Measurements from ENCODE around the gene SLC9A9. TPM values are rescaled to one million over a fixed set of nuclear protein-coding genes. Genes with fewer than 3 reads are reported as not detected.

SLC9A9 gene
- total RNA-seq, 4 donors from 2014 or later = 2.1 to 40.4 (median 7.2) TPM

- DNase-seq = no peak
- H3K4me1 ChIP-seq = no peaks in the 10 kb centered on the region
- no peaks in the 10 kb centered on the region for H3K36me3 ChIP-seq
- no peak overlapping the region for H3K4me3 ChIP-seq
- no peak overlapping the region for H3K27ac ChIP-seq
- TF ChIP-seq CTCF (IDR thresholded peaks at IDR 0.05) = no peak
- TF ChIP-seq POLR2A (IDR thresholded peaks at IDR 0.05) = no peak
- H3K27me3 ChIP-seq = no peaks in the 10 kb centered on the region
- H3K9me3 ChIP-seq = no peaks in the 10 kb centered on the region
Measured at GRCh38 chr3:143298886-143299535, 549.3 kb downstream of the SLC9A9 start.

DNA sequence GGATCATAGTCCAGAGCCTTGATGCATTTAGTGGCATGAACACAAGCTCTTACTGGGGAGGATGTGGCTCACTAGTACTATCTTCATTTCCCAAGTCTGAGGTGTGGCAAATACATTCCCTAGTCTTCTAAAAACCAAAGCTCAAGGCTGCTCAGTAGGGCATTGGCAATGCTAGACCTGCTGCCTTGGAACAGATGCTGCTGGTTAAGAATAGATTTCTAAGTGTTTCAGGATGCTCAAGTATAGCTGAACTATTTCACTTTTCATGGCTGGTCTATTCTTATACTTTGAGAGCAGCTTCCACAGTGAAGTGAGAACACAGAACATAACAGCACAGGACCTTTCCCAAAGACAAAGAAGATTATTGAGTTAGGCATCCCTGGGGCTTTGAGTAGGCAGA is 549.9 kb downstream of the SLC9A9 start:
- Histone ChIP-seq H3K4me3 (no peak overlapping the region), H3K9me3 (no peaks in the 10 kb centered on the region), H3K36me3 (no peaks in the 10 kb centered on the region), H3K4me1 (no peaks in the 10 kb centered on the region), H3K27me3 (no peaks in the 10 kb centered on the region), H3K27ac (no peak overlapping the region)
- DNase-seq = no peak
- TF ChIP-seq CTCF (IDR thresholded peaks at IDR 0.05) (no peak), POLR2A (IDR thresholded peaks at IDR 0.05) (no peak)

- no peaks in the 10 kb centered on the region for H3K9me3 ChIP-seq
- no peak overlapping the region for H3K4me3 ChIP-seq
- no peak for DNase-seq
- TF ChIP-seq CTCF (IDR thresholded peaks at IDR 0.05) = no peak
- no peak for TF ChIP-seq POLR2A (IDR thresholded peaks at IDR 0.05)
- H3K4me1 ChIP-seq = no peaks in the 10 kb centered on the region
- H3K36me3 ChIP-seq = no peaks in the 10 kb centered on the region
- no peaks in the 10 kb centered on the region for H3K27me3 ChIP-seq
- no peak overlapping the region for H3K27ac ChIP-seq
Measured at GRCh38 chr3:143295201-143296080, 552.8 kb downstream of the SLC9A9 start.

DNA sequence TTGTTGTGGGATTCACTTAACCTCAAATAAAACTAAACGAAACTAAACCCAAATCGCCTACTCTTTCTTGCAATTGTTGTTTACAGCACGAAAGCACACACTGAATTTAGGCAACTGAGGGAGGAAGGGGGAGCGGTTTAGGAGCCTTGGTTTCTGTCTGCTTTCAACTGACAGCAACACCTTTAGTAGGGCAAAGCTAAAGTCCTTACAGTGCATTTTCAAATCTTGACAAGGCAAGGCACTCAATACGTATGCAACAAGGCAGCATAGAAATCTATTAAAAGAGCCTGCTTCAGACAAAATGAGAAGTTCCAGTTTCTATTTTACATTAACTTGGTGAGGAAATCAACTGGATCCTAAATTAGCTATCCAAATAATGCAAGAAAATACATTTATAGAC is 554.1 kb downstream of the SLC9A9 start:
- Histone ChIP-seq H3K4me1 (no peaks in the 10 kb centered on the region), H3K27ac (no peak overlapping the region), H3K36me3 (no peaks in the 10 kb centered on the region), H3K27me3 (no peaks in the 10 kb centered on the region), H3K9me3 (no peaks in the 10 kb centered on the region), H3K4me3 (no peak overlapping the region)
- TF ChIP-seq POLR2A (IDR thresholded peaks at IDR 0.05) (no peak), CTCF (IDR thresholded peaks at IDR 0.05) (no peak)
- no peak for DNase-seq

- no peaks in the 10 kb centered on the region for H3K27me3 ChIP-seq
- H3K4me3 ChIP-seq = no peak overlapping the region
- H3K9me3 ChIP-seq = no peaks in the 10 kb centered on the region
- no peaks in the 10 kb centered on the region for H3K4me1 ChIP-seq
- no peak overlapping the region for H3K27ac ChIP-seq
- DNase-seq = no peak
- TF ChIP-seq POLR2A (IDR thresholded peaks at IDR 0.05) = no peak
- TF ChIP-seq CTCF (IDR thresholded peaks at IDR 0.05) = no peak
- no peaks in the 10 kb centered on the region for H3K36me3 ChIP-seq
Measured at GRCh38 chr3:143291836-143292447, 556.3 kb downstream of the SLC9A9 start.
